ENCODE data around the gene ADK. TPM values are rescaled to one million over a fixed set of nuclear protein-coding genes. Genes with fewer than 3 reads are reported as not detected.
"Not testable (repeated sequence)": the region's sequence is repeated elsewhere in the genome, so short reads cannot be mapped to it uniquely, and the experiment has no call there.

Gene ADK
- total RNA-seq, 2 donors from 2014 or later: 21.2 to 21.5 TPM

DNA sequence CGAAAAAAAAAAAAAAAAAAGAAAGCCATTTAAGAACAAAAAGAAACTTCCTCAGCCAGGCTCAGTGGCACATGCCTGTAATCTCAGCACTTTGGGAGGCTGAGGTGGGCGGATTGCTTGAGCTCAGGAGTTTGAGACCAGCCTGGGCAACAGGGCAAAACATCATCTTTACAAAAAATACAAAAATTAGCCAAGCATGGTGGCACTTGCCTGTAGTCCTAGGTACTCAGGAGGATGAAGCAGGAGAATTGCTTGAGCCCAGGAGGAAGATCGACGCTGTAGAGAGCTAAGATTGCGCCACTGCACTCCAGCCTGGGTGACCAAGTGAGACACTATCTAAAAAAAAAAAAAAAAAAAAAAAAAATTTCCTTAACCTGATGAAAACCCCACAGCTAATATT is 12.4 kb upstream of the ADK start:
- DNase-seq (ENCODE audit: low spot score); intact Hi-C loops (cut with DNase I): not testable (repeated sequence)

- intact Hi-C loops (cut with DNase I): no loop called here
- DNase-seq (ENCODE audit: low spot score): no peak
These were observed 11.0 kb upstream of the ADK start for GRCh38 chr10:74139981-74140380.

- intact Hi-C loops (cut with DNase I): no loop called here
- no peak for DNase-seq (ENCODE audit: low spot score)
These were observed 10.5 kb upstream of the ADK start for GRCh38 chr10:74140553-74140952.

- no peak for DNase-seq (ENCODE audit: low spot score)
- intact Hi-C loops (cut with DNase I): no loop called here
These were observed 5.9 kb upstream of the ADK start for GRCh38 chr10:74145133-74145532.

DNA sequence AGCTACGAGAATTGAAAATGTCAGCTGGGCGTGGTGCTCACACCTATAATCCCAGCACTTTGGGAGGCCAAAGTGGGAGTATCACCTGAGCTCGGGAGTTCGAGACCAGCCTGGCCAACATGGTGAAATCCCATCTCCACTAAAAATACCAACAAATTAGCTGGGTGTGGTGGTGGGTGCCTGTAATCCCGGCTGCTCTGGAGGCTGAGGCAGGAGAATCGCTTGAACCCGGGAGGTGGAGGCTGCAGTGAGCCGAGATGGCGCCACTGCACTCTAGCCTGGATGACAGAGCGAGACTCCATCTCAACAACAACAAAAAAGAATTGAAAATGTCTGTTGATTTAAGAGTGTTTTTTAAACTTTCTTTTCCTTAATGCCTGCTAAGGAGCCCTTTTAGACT is 4.0 kb upstream of the ADK start:
- DNase-seq (ENCODE audit: low spot score); intact Hi-C loops (cut with DNase I): not testable (repeated sequence)

- intact Hi-C loops (cut with DNase I): no loop called here
These were observed 624 bp upstream of the ADK start, which contains the start of gene AP3M1 for GRCh38 chr10:74150204-74150989. TSS of gene AP3M1 (minus strand) at chr10:74150828. CDS start at chr10:74138379, 12,449 bp downstream.

DNA sequence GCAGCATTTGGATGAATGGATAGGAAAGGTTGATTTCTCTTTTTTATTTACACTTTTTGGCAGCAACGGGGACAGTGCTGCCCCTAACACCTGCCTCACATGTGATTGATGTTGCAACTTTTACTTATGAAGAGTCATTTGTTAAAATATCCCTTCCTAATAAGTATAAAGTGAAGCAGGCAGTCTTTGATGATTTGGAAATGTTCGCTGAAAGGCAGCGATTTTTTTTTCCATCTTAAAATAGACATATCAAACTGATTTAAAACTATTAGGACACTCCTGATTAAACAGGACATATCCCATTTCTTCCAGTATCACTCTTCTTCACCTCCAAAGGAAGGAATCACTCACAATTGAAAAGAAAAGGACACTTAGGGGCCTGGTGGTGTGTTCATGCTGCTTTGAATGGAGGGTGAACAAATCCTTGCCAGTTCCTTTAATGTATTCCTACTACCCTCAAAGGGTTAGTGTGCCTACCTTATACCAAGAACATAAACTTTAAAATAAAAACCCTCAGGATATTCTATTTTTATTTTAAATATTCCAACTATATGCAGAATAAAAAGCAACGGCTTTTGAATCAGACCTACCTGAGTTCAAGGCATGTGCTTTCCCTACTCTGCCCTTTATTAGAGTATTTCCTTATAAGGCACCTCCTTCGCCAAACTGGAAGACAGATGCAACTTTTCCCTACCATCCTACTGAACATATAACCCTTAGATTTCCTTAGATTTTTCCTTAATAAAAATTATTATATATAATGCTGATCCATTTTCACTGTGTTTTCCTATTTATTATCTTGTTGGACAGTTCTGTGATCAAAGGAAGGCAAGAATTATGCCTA is 1.1 kb downstream of the ADK start:
- intact Hi-C loops (cut with DNase I): no loop called here
- DNase-seq (ENCODE audit: low spot score): no peak

More at GRCh38 chr10:74150204-74150989, 624 bp upstream of the ADK start, which contains the start of gene AP3M1:
- DNase-seq (ENCODE audit: low spot score): peak; percentile 93

DNA sequence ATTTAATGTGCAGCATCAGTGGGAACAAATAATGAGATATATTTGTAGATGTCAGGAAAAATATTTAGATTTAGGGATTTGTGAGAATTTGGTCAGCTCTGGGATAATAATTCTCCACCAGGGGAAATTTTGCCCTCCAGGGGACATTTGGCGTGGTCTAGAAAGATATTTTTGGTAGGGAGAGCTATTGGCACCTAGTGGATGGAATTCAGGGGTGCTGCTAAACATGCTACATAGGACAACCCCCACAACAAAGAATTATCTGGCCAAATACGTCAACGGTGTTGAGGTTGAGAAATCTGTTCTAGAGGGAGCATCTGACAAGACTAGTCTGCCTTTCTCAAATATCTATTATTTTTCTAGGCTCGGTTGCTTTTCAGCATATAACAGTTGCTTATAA is 2.1 kb downstream of the ADK start:
- intact Hi-C loops (cut with DNase I): no loop called here

GRCh38 chr10:74153676-74154075 is 2.7 kb downstream of the ADK start:
- no peak for DNase-seq (ENCODE audit: low spot score)
- intact Hi-C loops (cut with DNase I): no loop called here

More for the DNA sequence above, 2.1 kb downstream of the ADK start:
- no peak for DNase-seq (ENCODE audit: low spot score)

GRCh38 chr10:74156919-74157289 is 5.9 kb downstream of the ADK start:
- DNase-seq (ENCODE audit: low spot score): no peak
- intact Hi-C loops (cut with DNase I): no loop called here

DNA sequence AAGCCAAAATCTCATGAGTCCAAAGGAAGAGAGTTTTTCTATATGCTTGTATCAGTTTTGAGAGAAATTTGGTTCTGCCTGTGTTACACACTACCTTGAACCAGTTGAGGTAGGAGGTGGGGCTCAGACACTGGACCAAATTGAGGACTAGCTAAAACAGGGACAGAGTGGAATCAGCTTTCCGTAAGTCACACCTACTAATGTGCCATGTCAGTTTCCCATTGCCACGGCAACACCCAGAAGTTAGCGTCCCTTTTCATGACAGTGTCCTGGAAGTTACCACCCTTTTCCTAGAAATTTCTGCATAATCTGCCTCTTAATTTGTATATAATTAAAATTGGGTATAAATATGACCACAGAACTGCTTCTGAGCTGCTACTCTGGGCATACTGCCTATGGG is 9.0 kb downstream of the ADK start:
- no peak for DNase-seq (ENCODE audit: low spot score)
- intact Hi-C loops (cut with DNase I): no loop called here

DNA sequence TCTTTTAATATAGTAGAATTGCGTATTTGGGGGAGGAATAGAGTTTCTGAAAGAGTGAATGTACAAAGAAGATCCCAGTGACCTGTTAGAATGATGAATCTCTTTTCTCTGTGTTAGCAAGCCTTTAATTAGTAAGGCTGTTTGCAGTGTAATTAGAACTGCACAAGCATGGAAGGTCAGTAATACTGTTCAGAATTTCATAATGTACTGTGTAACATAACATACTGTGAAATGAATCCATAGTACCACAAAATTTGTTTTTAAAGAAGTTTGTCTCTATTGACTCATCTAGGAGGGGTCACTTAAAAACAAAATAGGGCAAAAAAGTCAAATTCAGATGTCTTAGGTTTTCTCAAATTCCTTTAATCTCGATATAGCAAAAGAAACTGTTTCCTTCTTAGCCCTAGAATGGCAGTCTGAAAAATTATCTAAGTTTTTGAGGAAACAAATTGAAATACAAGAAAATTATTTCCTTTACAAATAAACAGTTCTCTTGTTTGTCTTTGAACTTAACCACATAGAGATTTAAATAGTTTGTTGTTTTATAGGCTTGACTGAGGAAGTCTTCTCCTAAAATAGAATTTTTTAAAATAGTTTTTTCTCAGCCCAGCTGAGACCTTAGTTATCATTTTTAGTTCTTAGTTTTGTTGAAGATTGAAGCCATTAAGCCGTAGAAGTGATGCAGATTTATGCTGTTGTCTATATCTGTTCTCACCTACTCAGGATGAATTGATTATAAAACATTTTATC is 12.5 kb downstream of the ADK start:
- intact Hi-C loops (cut with DNase I): no loop called here
- DNase-seq (ENCODE audit: low spot score): no peak

DNA sequence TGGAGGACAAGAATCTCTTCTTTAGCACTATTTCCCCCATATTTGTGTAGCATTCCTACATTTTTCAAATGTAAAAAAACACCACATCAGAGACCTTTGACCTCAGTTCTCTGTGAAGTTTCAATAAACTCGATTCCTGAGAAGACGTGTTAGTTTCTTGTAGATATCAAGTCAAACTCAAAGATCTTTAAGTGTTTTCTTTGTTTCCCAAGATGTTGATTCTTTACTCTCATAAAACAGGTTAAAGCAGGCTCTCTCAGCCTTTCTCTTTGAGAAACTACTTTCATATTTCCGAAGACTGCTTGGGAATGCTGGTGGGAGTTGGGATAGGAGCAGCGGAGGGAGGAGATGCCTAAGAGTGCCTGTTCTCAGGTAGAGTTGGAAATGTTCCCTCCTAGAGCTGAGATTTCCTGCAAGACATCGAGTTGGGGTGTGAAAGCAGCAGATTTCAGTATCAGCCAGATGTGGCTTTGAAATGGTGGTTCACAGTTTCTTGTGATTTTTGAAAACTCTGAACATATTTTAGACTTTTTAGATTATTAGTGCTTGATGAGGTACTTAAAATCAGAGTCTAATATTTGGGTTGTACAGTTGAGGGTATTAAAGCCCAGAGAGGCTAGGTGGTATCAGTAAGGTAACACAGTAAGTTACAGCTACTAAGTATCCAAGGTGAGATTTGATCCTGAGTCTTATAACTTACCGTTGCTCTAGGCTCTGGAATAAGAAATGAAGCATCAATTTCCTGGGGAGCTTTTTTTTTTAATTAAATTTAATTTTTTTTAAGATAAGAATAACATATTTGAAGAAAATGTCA is 13.9 kb downstream of the ADK start:
- DNase-seq (ENCODE audit: low spot score): no peak
- intact Hi-C loops (cut with DNase I): no loop called here

DNA sequence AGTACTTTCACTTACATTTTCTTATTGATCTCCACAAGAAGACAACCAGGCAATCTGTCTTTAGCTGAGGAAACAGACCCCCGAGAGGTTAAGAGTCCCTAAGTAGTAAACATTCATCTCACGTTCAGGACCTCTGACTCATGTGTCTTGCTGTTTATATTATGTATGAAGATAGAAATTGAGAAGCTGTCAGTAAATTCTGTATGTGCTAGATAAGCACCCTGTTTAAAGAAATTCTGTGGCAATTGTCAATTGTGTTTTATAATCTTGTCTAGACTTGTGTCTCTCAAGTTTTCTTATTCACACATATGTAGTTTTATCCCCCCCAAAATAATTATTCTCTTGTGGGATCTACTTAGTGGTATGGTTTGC is 14.5 kb downstream of the ADK start:
- intact Hi-C loops (cut with DNase I): no loop called here
- no peak for DNase-seq (ENCODE audit: low spot score)

GRCh38 chr10:74167443-74167842 is 16.4 kb downstream of the ADK start:
- intact Hi-C loops (cut with DNase I): no loop called here
- no peak for DNase-seq (ENCODE audit: low spot score)

GRCh38 chr10:74171625-74172024 is 20.6 kb downstream of the ADK start:
- DNase-seq (ENCODE audit: low spot score): no peak
- intact Hi-C loops (cut with DNase I): no loop called here

- intact Hi-C loops (cut with DNase I): no loop called here
- DNase-seq (ENCODE audit: low spot score): no peak
These were observed 23.5 kb downstream of the ADK start for GRCh38 chr10:74174521-74174920.

DNA sequence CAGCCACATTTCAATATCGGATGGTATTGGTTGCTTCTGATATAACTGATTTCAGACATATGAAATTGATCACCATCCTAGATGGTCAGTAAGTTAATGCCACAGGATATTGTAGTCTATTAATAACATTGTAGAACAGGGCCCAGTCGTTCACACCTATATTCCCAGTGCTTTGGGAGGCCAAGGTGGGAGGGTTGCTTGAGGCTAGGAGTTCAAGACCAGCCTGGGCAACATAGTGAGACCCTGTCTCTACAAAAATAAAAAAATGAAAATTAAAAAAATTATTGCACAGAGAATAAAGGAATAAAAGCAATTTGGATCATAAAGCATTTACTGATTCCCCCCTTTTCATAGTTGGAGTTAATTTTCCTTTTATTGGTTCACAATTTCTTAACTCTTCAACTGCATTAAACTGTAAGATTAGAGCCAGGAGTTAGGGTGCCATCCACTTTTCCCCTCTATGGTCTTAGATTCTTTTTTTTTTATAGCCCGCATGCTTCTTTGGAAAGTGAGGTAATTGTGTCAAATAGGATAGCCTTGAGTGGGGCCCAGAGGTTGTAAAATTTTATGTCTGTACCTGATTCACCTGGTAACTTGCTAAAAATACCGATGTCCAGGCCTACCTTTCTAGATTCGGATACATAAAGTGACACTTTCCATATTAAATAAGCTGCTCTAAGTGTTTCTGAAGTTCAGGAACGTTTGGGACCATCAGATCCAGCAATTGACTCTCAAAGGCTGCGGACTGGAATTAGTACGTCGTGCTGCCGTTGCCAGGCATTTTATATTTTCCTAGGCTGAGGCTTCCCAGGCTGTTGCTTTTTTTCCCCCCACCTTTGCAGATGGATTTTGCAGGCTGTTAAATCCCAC is 24.7 kb downstream of the ADK start:
- intact Hi-C loops (cut with DNase I): no loop called here

More for the DNA sequence above, 24.7 kb downstream of the ADK start:
- DNase-seq (ENCODE audit: low spot score): no peak

All from posterior vena cava (tissue), 2 donors.